ENCODE results near the gene MKRN3. TPM values are rescaled to one million over a fixed set of nuclear protein-coding genes. Genes with fewer than 3 reads are reported as not detected.

MKRN3 gene
- polyA plus RNA-seq, 1 of the 3 experiments (the other 2 are of a cell fraction) = 4.7 TPM

DNA sequence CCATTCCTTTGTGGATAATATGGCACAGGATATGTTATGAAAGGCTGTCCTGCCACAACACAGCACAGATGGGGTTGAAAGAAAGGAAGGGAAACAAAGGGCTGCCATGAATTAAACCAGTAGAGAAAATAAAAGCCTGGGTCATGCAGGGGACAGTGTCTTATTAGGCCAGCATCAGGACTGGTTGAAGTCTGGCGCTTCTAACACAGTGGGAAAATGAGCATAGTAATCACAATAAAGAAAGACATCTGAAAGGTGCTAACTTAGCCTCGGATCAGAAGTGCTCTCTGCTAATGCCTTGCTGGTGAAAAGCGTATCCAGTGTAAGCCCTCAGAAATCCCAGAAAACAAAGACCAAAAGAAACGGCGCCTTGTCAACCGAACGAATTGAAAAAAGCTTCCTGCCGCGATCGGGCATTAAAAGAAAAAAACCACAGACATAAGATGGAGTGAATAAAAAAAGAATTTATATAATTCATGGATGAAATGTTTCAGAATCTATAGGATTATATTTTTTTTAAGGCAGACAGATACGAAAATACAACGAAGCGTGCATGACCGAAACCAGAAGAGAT, 566 bp upstream of the MKRN3 start:
- TF ChIP-seq SMC3 (IDR thresholded peaks at IDR 0.05; ENCODE audit: low read depth, low read length) = no peak
- TF ChIP-seq GATA2 (CRISPR knock-in tag; IDR thresholded peaks at IDR 0.05) = no peak
- TF ChIP-seq MEF2A (IDR thresholded peaks at IDR 0.05; ENCODE audit: borderline replicate concordance, low read depth) = no peak
- no peak for TF ChIP-seq POLR2AphosphoS5 (IDR thresholded peaks at IDR 0.05; ENCODE audit: low read depth, low read length)
- TF ChIP-seq RFX5 (IDR thresholded peaks at IDR 0.05; ENCODE audit: low read length) = no peak
- no peak for TF ChIP-seq SIN3A (IDR thresholded peaks at IDR 0.05; ENCODE audit: borderline replicate concordance, low read depth, low read length)
- no peak for TF ChIP-seq TCF12 (IDR thresholded peaks at IDR 0.05)
- TF ChIP-seq, protein P1, sequence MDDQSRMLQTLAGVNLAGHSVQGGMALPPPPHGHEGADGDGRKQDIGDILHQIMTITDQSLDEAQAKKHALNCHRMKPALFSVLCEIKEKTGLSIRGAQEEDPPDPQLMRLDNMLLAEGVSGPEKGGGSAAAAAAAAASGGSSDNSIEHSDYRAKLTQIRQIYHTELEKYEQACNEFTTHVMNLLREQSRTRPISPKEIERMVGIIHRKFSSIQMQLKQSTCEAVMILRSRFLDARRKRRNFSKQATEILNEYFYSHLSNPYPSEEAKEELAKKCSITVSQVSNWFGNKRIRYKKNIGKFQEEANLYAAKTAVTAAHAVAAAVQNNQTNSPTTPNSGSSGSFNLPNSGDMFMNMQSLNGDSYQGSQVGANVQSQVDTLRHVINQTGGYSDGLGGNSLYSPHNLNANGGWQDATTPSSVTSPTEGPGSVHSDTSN (IDR thresholded peaks at IDR 0.05) = no peak
- no peak for TF ChIP-seq TAF1 (IDR thresholded peaks at IDR 0.05; ENCODE audit: borderline replicate concordance, low read depth, low read length)
- Histone ChIP-seq H3K4me2 (peak overlapping the region; percentile 66), H3K79me2 (ENCODE audit: insufficient read depth) (peaks cover 44% of the 10 kb centered on the region), H3K9ac (peak overlapping the region; percentile 96), H3F3A (replicated peaks; ENCODE audit: insufficient read depth) (peaks cover 5% of the 10 kb centered on the region), H3K27me3 (ENCODE audit: insufficient read depth) (no peaks in the 10 kb centered on the region), H3K9me3 (no peaks in the 10 kb centered on the region), H3K36me3 (replicated peaks in 1 of 2; ENCODE audit: control insufficient read depth in 1 of 2, insufficient read depth in 2 of 2, low read length in 1 of 2) (peaks cover 3 to 11% of the 10 kb centered on the region in 2 experiments), H4K20me1 (ENCODE audit: insufficient read depth) (peaks cover 29% of the 10 kb centered on the region), H3K4me1 (ENCODE audit: control insufficient read depth in 1 of 2, insufficient read depth in 2 of 2, low read depth in 1 of 2, low read length in 1 of 2) (peaks cover 0 to 9% of the 10 kb centered on the region in 2 experiments; a peak in 2 of 4 replicates), H3K4me3 (ENCODE audit: low read depth in 2 of 2, low read length in 1 of 2) (peak overlapping the region; percentile 74 to 90), H2AFZ (ENCODE audit: low read depth) (peak overlapping the region; percentile 95), H3K9me2 (no peaks in the 10 kb centered on the region), H3K27ac (ENCODE audit: low read depth in 2 of 2, low read length in 1 of 2) (peak overlapping the region; percentile 85 to 94)
- ChIA-PET POLR2A (no interaction called here), CTCF (no interaction called here)
- DNase-seq = peak; percentile 47
- 25% methylated on average over 14 of the region's 14 CpGs for WGBS (ENCODE audit: low lambda C conversion rate)

DNA sequence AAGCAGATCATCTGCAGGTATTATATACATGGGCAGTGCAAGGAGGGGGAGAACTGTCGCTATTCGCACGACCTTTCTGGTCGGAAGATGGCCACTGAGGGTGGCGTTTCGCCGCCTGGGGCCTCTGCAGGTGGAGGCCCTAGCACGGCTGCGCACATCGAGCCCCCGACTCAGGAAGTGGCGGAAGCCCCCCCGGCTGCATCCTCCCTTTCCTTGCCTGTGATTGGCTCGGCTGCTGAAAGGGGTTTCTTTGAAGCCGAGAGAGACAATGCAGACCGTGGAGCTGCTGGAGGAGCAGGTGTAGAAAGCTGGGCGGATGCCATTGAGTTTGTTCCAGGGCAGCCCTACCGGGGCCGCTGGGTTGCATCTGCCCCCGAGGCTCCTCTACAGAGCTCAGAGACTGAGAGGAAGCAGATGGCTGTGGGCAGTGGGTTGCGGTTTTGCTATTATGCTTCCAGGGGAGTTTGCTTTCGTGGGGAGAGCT, 639 bp downstream of the MKRN3 start:
- peak overlapping the region; percentile 96 for H3K9ac ChIP-seq
- H3K27me3 ChIP-seq (ENCODE audit: insufficient read depth) = no peaks in the 10 kb centered on the region
- WGBS (ENCODE audit: low lambda C conversion rate) = 23% methylated on average over 16 of the region's 22 CpGs
- peak; percentile 77 for DNase-seq
- no peaks in the 10 kb centered on the region for H3K9me3 ChIP-seq
- H3K4me3 ChIP-seq (ENCODE audit: low read depth in 2 of 2, low read length in 1 of 2) = peak overlapping the region; percentile 74 to 90
- H3K36me3 ChIP-seq (replicated peaks in 1 of 2; ENCODE audit: control insufficient read depth in 1 of 2, insufficient read depth in 2 of 2, low read length in 1 of 2) = peaks cover 3 to 11% of the 10 kb centered on the region in 2 experiments
- peak overlapping the region; percentile 93; the same call in 1 of the 2 replicates for H2AFZ ChIP-seq (ENCODE audit: low read depth)
- peaks cover 36% of the 10 kb centered on the region for H4K20me1 ChIP-seq (ENCODE audit: insufficient read depth)
- TF ChIP-seq CHD2 (IDR thresholded peaks at IDR 0.05; ENCODE audit: low read length, partially characterized antibody) = no peak
- no peak for TF ChIP-seq RFX5 (IDR thresholded peaks at IDR 0.05; ENCODE audit: low read length)
- peak; percentile 61 for TF ChIP-seq GABPA (IDR thresholded peaks at IDR 0.05; ENCODE audit: low read depth)
- peak; percentile 41; the same call in 1 of the 2 replicates for TF ChIP-seq NRF1 (IDR thresholded peaks at IDR 0.05; ENCODE audit: low read depth, low read length)
- TF ChIP-seq ELF1 (IDR thresholded peaks at IDR 0.05) = 0 out of 2 replicates have a peak, but pooled peaks have one; percentile 14
- TF ChIP-seq MXI1 (IDR thresholded peaks at IDR 0.05; ENCODE audit: low read depth, low read length) = peak; percentile 74; the same call in 1 of the 2 replicates
- CTCF ChIA-PET = no interaction called here
- no peaks in the 10 kb centered on the region for H3K9me2 ChIP-seq
- peaks cover 56% of the 10 kb centered on the region for H3K79me2 ChIP-seq (ENCODE audit: insufficient read depth)
- H3K27ac ChIP-seq (ENCODE audit: low read depth in 2 of 2, low read length in 1 of 2) = peak overlapping the region; percentile 85 to 94
- peak overlapping the region; percentile 78 for H3K4me2 ChIP-seq
- POLR2A ChIA-PET = no interaction called here
- peaks cover 0 to 9% of the 10 kb centered on the region in 2 experiments; a peak in 2 of 4 replicates for H3K4me1 ChIP-seq (ENCODE audit: control insufficient read depth in 1 of 2, insufficient read depth in 2 of 2, low read depth in 1 of 2, low read length in 1 of 2)
- H3F3A ChIP-seq (replicated peaks; ENCODE audit: insufficient read depth) = peaks cover 5% of the 10 kb centered on the region
